GM10847 (cell line): ENCODE results near the gene TNFRSF14.

ENCODE experiments used
- POLR2A ChIP-seq: IDR thresholded peaks from 2 replicates; pipeline ENCODE4 v1.6.1; 2011; ENCODE audit not compliant: insufficient read length; ENCODE audit errors: extremely low read depth

TNFRSF14 gene

GRCh38 chr1:2555634-2556276, 416 bp upstream of the TNFRSF14 start:
- peak; percentile 30 for TF ChIP-seq POLR2A

DNA sequence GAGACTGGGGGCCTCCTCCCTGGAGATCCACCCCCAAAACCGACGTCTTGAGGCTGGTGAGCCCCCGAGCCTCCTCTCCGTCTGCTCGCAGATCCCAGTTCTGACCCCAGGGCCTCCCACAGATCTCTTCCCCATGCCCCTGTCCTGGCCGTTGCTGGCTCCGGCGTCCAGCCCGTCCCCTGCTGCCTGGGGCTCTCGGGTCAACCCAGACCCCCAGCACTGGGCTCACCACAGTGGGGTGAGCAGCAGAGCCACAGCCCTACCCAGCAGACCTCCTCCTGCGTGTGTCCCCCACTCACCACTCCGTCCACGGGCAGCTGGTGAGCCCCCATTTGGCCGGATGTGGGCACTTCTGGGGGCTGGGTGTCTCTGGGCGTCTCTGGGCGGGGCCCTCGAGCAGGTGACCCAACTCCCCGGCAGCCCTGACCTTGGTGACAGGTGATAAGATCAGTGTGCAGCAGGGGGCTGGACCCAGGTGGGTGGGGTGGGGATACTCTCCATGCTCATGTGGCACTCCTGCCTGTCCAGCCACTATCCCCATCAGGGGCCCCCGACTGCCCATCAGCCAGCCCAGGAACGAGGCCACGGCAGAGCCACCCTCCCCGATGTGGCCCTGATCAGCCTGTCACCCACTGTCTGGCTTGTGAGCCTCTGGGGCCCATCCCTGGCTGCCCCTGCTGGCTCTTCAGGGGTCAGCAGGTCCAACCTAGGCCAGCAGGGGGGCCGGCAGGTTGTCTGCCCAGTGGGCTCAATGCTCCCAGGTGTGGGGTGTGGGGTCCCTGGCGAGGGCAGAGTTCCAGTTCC, 709 bp downstream of the TNFRSF14 start:
- peak; percentile 39 for TF ChIP-seq POLR2A

DNA sequence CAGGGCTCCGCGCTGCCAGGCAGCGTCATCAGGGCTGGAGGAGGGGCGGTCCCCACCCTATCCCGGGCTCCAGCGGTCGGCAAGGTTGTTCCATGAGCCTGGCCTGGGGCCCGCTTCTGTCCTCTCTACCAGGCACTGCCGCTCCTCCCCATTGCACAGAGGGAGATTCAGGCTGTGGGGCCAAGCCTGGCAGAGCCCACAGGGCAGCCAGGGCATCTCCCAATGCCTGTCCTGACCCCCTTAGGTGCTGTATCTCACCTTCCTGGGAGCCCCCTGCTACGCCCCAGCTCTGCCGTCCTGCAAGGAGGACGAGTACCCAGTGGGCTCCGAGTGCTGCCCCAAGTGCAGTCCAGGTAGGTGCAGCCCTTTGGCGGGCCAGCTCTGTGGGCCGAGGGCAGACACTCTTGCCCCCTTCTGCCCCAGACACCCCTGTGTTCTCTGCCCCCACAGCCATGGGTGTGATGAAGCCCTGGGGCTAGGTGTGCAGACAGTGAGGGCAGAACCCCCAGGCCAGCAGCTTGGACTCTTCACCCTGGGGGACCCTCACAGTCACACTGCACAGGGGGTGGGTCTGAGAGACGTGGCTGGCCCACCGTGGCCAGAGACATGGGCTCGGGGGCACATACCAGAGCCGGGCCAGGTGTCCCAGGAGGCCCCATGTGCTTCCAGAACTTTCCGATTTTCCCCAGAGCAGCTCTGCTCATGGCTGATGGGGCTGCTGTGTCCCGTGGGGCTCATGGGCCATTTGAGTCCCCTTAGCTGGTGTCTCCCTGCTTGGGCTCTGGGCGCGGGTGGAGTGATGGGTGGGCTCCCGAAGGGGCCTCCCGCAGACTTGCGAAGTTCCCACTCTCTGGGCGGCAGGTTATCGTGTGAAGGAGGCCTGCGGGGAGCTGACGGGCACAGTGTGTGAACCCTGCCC, 1.6 kb downstream of the TNFRSF14 start:
- no peak for TF ChIP-seq POLR2A

GRCh38 chr1:2558420-2558819, 2.2 kb downstream of the TNFRSF14 start:
- TF ChIP-seq POLR2A = no peak

- no peak for TF ChIP-seq POLR2A
These were observed 2.7 kb downstream of the TNFRSF14 start for GRCh38 chr1:2558861-2559260.

GRCh38 chr1:2559509-2560298, 3.5 kb downstream of the TNFRSF14 start:
- TF ChIP-seq POLR2A = no peak

- TF ChIP-seq POLR2A = no peak
These were observed 4.3 kb downstream of the TNFRSF14 start for GRCh38 chr1:2560299-2561073.

DNA sequence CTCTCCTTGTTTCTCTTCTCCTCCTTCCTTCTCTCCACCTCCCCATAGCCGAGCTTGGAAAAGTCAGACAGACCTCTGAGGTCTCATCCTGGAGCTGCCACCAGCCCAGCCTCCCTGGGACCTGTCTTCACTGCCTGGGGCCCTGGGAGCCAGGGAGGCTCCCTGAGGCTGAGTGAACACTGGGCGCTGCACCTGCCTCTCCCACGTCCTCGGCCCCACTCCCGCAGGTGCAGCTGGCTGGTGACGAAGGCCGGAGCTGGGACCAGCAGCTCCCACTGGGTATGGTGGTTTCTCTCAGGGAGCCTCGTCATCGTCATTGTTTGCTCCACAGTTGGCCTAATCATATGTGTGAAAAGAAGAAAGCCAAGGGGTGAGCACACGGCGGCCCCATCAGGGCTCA, 5.3 kb downstream of the TNFRSF14 start:
- no peak for TF ChIP-seq POLR2A

- no peak for TF ChIP-seq POLR2A
These were observed 6.0 kb downstream of the TNFRSF14 start for GRCh38 chr1:2561898-2562895.

DNA sequence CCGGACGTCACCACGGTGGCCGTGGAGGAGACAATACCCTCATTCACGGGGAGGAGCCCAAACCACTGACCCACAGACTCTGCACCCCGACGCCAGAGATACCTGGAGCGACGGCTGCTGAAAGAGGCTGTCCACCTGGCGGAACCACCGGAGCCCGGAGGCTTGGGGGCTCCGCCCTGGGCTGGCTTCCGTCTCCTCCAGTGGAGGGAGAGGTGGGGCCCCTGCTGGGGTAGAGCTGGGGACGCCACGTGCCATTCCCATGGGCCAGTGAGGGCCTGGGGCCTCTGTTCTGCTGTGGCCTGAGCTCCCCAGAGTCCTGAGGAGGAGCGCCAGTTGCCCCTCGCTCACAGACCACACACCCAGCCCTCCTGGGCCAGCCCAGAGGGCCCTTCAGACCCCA, 7.0 kb downstream of the TNFRSF14 start:
- no peak for TF ChIP-seq POLR2A

GRCh38 chr1:2564006-2564814, 8.0 kb downstream of the TNFRSF14 start:
- no peak for TF ChIP-seq POLR2A

DNA sequence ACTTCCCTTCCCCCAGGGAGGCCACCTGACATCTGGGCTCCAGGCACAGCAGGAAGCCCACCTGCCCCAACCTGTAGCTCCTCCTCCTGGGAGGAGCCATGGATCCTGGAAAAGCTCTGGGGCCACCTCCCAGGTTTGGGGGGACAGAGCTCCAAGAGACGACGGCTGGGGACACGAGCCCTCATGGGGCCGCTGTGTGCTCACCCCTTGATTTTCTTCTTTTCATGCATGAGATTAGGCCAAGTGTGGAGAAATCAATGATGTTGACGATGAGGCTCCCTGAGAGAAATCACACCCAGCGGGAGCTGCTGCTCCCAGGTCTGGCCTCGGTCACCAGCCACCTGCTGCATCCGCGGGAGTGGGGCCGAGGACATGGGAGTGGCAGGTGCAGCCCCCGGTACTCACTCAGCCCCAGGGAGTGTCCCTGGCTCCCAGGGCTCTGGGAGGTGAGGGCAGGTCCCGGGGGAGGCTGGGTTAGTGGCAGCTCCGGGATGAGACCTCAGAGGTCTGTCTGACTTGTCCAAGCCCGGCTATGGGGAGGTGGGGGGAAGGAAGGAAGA, 8.7 kb downstream of the TNFRSF14 start:
- no peak for TF ChIP-seq POLR2A
